KMS-11 (cell line): Measurements from ENCODE around the gene FFAR1.

Experiments
- H2AFZ ChIP-seq: fragments of 200-600 bp; sonication (generic); 2 replicates; pipeline ENCODE4 v1.6.1; 2016; ENCODE audit warnings: antibody characterized with exemption, mixed run types, low read depth
- H3K27ac ChIP-seq: fragments of 200-600 bp; sonication (generic); 2 replicates; pipeline ENCODE4 v1.6.1; 2016; ENCODE audit warnings: mild to moderate bottlenecking, mixed run types
- H3K27me3 ChIP-seq: fragments of 200-600 bp; sonication (generic); 2 replicates; pipeline ENCODE4 v1.6.1; 2017; ENCODE audit warnings: mild to moderate bottlenecking, low read depth, mixed run types, moderate library complexity; ENCODE audit not compliant: insufficient read depth
- H3K36me3 ChIP-seq: fragments of 200-600 bp; sonication (generic); 2 replicates; pipeline ENCODE4 v1.6.1; 2017; ENCODE audit warnings: mild to moderate bottlenecking, mixed run types; ENCODE audit not compliant: insufficient read depth
- H3K4me1 ChIP-seq: fragments of 200-600 bp; sonication (generic); 2 replicates; pipeline ENCODE4 v1.6.1; 2016; ENCODE audit warnings: mild to moderate bottlenecking, low read depth, mixed run types; ENCODE audit not compliant: poor library complexity, severe bottlenecking
- H3K4me2 ChIP-seq: fragments of 200-600 bp; sonication (generic); 2 replicates; pipeline ENCODE4 v1.7.0; 2016; ENCODE audit warnings: mild to moderate bottlenecking, mixed run types
- H3K4me3 ChIP-seq: fragments of 200-600 bp; sonication (generic); IDR thresholded peaks from 2 replicates; pipeline ENCODE4 v1.6.1; 2017; ENCODE audit warnings: low read depth, low read length, mixed read lengths; ENCODE audit not compliant: insufficient read depth
- H3K79me2 ChIP-seq: fragments of 200-600 bp; sonication (generic); 2 replicates; pipeline ENCODE4 v1.6.1; 2016; ENCODE audit warnings: low read depth, mixed run types; ENCODE audit not compliant: insufficient read depth
- H3K9ac ChIP-seq: fragments of 200-600 bp; sonication (generic); 2 replicates; pipeline ENCODE4 v1.6.1; 2016; ENCODE audit warnings: mild to moderate bottlenecking, mixed run types
- H4K20me1 ChIP-seq: fragments of 200-600 bp; sonication (generic); 2 replicates; pipeline ENCODE4 v1.6.1; 2016; ENCODE audit warnings: mild to moderate bottlenecking, mixed run types; ENCODE audit not compliant: insufficient read depth
- CTCF ChIP-seq: fragments of 200-600 bp; sonication (generic); conservative IDR thresholded peaks from 2 replicates; pipeline ENCODE4 v1.6.1; 2017; ENCODE audit warnings: low read depth, mild to moderate bottlenecking, antibody characterized with exemption, low read length, moderate library complexity, mixed read lengths

Gene FFAR1

DNA sequence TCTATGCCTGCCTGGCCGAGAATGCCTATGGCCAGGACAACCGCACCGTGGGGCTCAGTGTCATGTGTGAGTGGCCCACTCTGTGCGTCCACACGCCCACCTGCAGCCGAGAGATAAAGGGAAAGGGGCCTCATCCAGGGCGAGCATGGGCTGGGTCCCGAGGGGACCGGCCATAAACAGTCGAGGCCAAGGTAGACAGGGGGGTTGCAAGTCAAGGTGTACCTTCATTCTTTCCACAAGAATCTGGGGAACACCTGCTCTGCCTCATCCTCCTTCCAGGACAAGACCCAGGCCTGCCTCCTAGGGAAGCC, 47.4 kb upstream of the FFAR1 start:
- TF ChIP-seq CTCF: no peak
- Histone ChIP-seq H2AFZ (no peak overlapping the region), H3K79me2 (no peaks in the 10 kb centered on the region), H3K27ac (no peak overlapping the region), H3K36me3 (no peaks in the 10 kb centered on the region), H3K4me3 (no peak overlapping the region), H3K9ac (no peak overlapping the region), H3K4me2 (no peak overlapping the region), H3K4me1 (no peaks in the 10 kb centered on the region), H4K20me1 (no peaks in the 10 kb centered on the region), H3K27me3 (peaks cover 29% of the 10 kb centered on the region; the same call in 1 of the 2 replicates)

- TF ChIP-seq CTCF: no peak
- Histone ChIP-seq H3K36me3 (no peaks in the 10 kb centered on the region), H3K4me1 (no peaks in the 10 kb centered on the region), H3K27me3 (peaks cover 29% of the 10 kb centered on the region; the same call in 1 of the 2 replicates), H2AFZ (no peak overlapping the region), H3K4me2 (no peak overlapping the region), H4K20me1 (no peaks in the 10 kb centered on the region), H3K9ac (no peak overlapping the region), H3K4me3 (no peak overlapping the region), H3K79me2 (no peaks in the 10 kb centered on the region), H3K27ac (no peak overlapping the region)
Measured at GRCh38 chr19:35301961-35302360, 45.7 kb upstream of the FFAR1 start.

GRCh38 chr19:35302446-35302845, 45.3 kb upstream of the FFAR1 start:
- no peaks in the 10 kb centered on the region for H3K36me3 ChIP-seq
- no peaks in the 10 kb centered on the region for H3K79me2 ChIP-seq
- H3K4me2 ChIP-seq: no peak overlapping the region
- H3K27me3 ChIP-seq: peaks cover 31% of the 10 kb centered on the region; the same call in 1 of the 2 replicates
- no peak overlapping the region for H2AFZ ChIP-seq
- H3K9ac ChIP-seq: no peak overlapping the region
- H4K20me1 ChIP-seq: no peaks in the 10 kb centered on the region
- no peak overlapping the region for H3K27ac ChIP-seq
- no peaks in the 10 kb centered on the region for H3K4me1 ChIP-seq
- TF ChIP-seq CTCF: no peak
- no peak overlapping the region for H3K4me3 ChIP-seq

DNA sequence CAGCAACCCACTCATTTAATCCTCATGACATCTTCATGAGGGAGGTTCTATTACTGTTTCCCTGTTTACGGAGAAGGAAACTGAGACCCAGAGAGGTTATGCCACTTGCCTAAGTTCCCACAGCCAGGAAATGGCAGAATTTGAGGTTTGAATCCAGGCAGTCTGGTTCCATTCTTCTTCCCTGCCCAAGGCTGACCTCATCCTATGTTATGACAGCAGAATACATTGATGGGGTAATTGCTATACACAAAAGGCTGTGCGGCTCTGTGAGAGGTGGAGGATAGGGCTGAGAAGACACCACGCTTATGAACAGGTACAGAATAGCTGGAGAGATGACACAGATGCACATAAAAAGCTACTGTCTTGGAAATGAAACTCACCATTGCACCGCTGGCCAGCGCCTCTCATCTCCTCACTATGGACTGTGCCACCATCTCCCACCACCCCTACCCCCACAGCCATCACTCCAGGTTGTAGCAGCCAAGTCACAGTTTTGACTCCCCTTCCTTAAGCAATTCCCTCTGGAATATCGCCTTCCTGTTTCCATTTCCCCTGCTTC, 44.3 kb upstream of the FFAR1 start:
- Histone ChIP-seq H4K20me1 (no peaks in the 10 kb centered on the region), H2AFZ (no peak overlapping the region), H3K4me2 (no peak overlapping the region), H3K27ac (no peak overlapping the region), H3K9ac (no peak overlapping the region), H3K79me2 (no peaks in the 10 kb centered on the region), H3K27me3 (peaks cover 32% of the 10 kb centered on the region; the same call in 1 of the 2 replicates), H3K36me3 (no peaks in the 10 kb centered on the region), H3K4me3 (no peak overlapping the region), H3K4me1 (no peaks in the 10 kb centered on the region)
- no peak for TF ChIP-seq CTCF
